HG03039 (cell line): ENCODE measurements around the gene EGFR.

Experiments
- ATAC-seq: cut with Tn5 transposase; IDR thresholded peaks from one replicate; pipeline ENCODE4 v1.9.1; 2021; ENCODE audit warnings: mild to moderate bottlenecking, moderate library complexity; ENCODE audit not compliant: unreplicated experiment

EGFR gene

GRCh38 chr7:55258631-55259030 is 239.8 kb downstream of the EGFR start:
- no peak for ATAC-seq

DNA sequence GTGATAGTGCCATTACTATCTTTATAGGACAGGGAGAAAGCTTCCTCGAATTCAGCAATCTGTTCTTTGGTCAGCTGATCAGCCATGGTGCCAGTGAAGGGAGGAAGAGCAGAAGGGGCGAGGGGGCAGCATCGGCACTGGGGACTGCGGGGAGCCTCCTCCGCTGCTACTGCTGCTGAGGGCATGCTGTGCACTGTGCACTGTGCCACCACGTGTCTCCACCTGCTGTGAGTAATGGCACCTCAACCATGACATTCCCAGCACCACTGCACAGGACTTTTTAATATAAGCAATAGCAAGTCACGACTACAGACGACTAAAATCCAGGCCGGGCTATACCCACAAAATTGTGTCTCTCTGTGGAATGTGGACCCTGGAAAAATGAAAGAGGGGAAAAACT is 241.4 kb downstream of the EGFR start:
- ATAC-seq = no peak

DNA sequence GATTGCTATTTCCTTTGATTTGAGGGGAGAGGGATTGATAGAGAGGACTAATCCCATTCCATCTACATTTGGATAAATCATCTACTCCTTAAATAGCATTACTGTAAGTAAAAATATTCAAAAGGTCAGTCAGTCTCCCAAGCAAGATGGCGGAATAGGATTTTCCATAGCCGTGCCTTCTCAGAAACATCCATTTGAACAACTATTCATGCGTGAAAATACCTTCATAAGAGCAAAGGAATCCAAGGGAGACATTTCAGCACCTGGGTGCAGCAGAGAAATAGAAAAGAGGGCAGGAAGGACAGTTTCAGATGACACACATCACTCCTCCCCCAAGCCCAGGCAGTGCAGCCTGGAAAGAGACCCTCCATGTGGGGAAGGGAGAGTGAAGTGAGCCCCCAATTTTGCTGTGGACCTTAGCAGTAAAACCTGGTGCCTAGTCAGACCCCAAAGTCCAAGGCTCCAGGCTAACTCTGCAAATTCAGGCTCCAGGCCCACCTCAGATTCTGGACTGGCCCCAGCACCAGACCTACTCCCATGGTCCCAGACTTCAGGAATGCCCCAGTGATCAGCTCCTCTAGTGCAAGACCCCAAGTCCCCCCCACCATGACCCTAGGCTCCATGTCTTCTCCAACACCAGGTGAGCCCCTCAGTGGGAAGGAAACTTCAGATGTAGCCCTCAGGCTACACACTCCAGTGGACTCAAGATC is 242.0 kb downstream of the EGFR start:
- ATAC-seq = no peak
